HG02840 (cell line): ENCODE measurements around the gene ZSCAN32.

Source experiments
- ATAC-seq: cut with Tn5 transposase; IDR thresholded peaks from one replicate; pipeline ENCODE4 v1.9.1; 2021; ENCODE audit warnings: mild to moderate bottlenecking, moderate library complexity, moderate number of reproducible peaks; ENCODE audit not compliant: unreplicated experiment, low FRiP score

Gene ZSCAN32

GRCh38 chr16:3400779-3401688 is at the start of gene ZSCAN32, which contains the start of gene ZNF174:
ZSCAN32 (minus strand) TSS chr16:3401004; CDS start chr16:3397557, 3,447 bp downstream.
ZNF174 (plus strand) TSS chr16:3401215; CDS start chr16:3402005, 790 bp downstream.
- ATAC-seq = peak; percentile 98

DNA sequence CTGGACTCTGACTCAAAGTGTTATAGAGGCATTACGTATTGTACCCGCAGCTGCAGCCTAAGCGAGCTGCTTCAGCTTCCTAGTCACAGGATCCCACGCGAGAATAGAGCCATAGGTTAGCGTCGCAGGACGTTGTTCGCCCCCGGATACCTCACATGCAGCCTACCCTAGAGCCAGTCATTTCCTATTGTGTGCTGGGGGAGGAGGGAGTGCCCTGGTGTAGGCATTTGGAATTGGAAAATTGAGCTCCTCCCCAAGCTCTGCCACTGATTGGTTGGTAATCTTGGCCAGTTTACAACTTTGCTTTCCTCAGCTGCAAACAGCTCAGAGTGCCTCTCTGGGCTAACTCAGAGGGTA is 43.2 kb upstream of the ZSCAN32 start:
- ATAC-seq = no peak

DNA sequence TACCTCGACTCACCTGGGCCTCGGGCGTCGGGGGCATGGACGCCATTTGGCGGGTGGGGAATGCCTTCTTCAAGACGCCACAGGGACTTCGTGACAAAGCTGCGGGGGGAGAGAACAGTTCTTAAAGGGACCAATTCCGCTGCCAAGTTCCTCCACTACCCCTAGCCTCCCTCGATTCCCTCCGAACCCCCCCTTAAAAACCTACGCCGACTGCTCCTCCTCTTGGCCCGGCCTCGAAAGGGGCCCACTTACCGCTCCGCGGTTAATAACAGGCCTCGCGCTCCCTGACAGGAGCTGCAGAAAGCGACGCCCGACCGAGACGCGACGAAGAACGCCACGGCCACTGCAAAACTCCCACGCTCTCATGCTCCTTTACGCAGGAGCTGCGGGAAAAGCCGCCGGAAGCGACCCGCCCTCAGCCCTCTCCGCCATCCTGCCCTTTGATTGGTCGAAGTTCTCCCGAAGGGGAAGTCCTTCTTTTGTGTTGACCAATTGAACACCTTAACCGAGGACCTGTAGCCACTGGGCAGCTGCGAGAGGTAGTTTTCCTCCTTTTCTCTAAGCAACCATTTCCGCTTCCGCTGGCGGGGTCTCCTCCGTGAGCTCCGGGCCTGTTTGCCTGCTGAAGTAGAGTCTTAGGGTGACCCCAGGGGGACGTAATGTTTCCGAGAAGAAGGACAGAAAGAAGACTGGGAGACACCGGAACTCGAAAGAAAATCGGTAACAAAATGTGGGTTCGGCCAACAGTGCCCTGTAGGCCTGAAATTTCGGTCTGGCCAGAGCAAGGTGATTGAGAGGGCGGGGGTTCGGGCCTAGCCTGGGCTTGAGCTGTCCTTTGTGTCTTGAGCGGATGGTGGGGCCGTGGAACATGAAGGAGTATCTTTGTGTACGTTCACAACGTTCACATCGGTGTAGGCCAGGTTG is 42.6 kb upstream of the ZSCAN32 start, which contains the start of the genes NAA60 and ZNF597:
Gene NAA60 (plus strand): TSS at position 573 of the 924 bp plus-strand sequence. CDS start 32,548 bp downstream, outside the sequence.
Gene ZNF597 (minus strand): TSS at position 397 of the 924 bp plus-strand sequence. CDS start 351 bp downstream, at position 46.
- ATAC-seq = peak; percentile 88

DNA sequence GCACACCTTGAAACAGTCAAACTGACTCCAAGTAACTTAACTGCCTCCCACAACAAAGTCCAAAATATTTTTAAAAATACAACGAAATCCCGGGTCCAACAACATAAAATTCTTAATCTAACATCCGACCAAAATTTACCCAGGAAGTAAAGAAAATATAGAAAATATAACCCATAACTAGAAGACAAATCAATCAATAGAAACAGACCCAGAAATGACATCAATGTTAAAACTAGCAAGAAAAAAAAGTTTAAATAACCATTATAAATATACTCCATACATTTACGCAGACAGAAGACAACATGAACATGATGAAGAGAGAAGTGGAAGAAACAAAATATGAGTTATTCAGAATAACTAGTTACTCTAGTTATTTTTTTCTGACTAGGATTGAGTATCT is 38.8 kb upstream of the ZSCAN32 start:
- no peak for ATAC-seq

GRCh38 chr16:3434373-3434772 is 33.6 kb upstream of the ZSCAN32 start:
- no peak for ATAC-seq

DNA sequence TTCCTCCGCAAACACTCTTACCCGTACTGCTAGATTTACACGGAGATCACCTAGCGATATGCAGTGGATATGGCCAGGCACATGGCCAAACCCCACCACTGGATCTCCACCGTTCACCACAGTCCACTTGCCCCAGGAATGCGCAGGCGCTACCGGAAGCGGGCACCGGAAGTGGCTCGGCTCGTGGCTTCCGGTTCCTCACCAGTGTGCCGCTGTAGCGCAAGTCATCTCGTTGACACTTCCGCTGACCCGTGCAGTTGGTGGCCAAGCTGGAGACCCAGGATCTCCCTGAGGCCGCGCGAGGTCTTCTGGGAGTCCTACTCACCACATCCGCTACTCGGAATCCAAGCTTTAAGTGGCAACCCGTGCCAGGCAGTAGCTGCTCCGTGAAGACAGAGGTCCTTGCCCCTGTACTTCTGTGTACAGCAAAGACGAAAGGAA is 31.0 kb upstream of the ZSCAN32 start:
- no peak for ATAC-seq

GRCh38 chr16:3413730-3414379 is 13.1 kb upstream of the ZSCAN32 start:
- ATAC-seq = no peak

- ATAC-seq = no peak
Measured at GRCh38 chr16:3408561-3409197, 7.9 kb upstream of the ZSCAN32 start.

- ATAC-seq = no peak
Measured at GRCh38 chr16:3401719-3402397, 1.1 kb upstream of the ZSCAN32 start.

GRCh38 chr16:3400446-3400778 is 392 bp downstream of the ZSCAN32 start:
- ATAC-seq = no peak

DNA sequence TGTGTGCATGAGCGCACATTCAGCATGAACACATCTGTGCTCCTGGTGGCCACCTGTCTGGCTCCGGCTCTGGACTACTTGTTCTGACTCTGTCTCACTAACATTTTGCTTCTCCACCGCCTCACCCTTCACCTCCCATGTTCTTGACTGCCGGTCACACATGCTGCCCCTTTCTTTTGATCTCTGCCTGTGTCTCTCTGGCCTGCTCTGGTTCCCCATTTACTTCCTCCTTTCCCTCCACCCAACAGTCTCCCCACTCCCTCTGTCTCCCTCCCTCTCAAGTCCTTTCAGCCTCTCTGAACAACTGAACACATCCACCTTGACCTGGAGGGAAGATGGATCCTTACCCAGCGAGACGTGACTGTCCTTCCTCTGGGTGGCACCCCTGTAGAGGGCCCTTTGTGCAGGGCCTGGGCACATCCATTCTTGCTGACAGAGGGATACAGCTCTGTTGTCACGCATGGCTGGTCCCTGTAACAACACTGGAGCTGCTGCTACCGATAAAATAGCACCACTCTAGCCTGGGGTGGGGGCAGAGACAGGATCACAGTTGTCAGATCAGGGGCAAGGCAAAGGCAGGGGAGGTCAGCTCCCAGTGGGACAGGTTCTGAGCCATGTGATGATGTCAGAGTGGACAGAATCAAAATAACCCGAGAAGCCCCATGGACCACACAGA is 11.0 kb downstream of the ZSCAN32 start:
- no peak for ATAC-seq

- ATAC-seq = no peak
Measured at GRCh38 chr16:3388325-3388724, 12.5 kb downstream of the ZSCAN32 start.

DNA sequence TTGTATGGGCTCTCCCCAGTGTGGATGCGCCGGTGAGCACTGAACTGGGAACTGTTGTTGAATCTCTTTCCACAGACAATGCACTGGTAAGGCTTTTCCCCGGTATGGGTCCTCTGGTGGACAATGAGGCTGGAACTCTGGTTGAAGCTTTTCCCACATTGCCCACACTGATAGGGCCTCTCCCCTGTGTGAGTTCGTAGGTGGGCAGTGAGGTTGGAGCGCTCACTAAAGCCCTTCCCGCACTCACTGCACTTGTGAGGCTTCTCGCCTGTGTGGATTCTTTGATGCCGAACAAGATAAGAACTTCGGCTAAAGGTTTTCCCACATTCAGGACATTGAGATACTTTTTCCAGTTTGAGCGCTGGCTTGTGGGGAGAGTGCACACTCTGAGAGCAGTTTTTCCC is 17.8 kb downstream of the ZSCAN32 start:
- no peak for ATAC-seq

- ATAC-seq = no peak
Measured at GRCh38 chr16:3377917-3378316, 22.9 kb downstream of the ZSCAN32 start.

- no peak for ATAC-seq
Measured at GRCh38 chr16:3375680-3376079, 25.1 kb downstream of the ZSCAN32 start.

DNA sequence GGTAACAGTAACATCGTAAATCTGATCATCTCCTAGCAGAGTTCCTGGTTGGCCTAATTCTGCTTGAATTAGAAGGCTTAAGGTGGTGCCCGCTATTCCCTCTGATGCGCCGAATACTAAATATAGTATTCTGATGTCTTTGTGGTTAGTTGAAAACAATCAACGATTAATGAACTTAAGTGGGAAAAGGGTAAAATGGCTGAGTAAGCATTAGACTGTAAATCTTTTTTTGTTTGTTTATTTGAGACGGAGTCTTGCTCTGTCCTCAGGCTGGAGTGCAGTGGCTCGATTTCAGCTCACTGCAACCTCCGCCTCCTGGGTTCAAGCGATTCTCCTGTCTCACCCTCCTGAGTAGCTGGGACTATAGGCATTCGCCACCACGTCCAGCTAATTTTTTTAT is 31.7 kb downstream of the ZSCAN32 start:
- no peak for ATAC-seq

GRCh38 chr16:3364774-3365427 is 35.9 kb downstream of the ZSCAN32 start:
- ATAC-seq = no peak

- no peak for ATAC-seq
Measured at GRCh38 chr16:3363793-3364192, 37.0 kb downstream of the ZSCAN32 start.
